ENCODE measurements around the gene CYSLTR2.

DNA sequence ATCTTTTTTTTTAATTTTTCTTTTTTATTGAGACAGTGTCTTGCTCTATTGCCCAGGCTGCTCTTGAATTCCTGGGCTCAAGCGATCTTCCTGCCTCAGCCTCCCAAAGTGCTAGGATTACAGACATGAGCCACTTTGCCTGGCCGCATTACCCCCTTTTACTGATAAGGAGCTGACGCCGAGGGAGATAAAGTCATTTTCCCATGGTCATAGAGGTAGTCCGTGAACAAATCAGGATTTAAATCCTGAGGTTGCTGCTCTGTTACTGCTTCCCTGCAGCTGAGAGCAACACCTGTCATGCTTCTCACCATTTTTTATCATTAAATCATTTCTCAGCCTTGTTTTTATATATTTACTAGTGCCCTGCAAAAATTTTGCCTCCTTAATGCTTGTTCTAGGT, 7.4 kb downstream of the CYSLTR2 start:
- TF ChIP-seq, protein P1, sequence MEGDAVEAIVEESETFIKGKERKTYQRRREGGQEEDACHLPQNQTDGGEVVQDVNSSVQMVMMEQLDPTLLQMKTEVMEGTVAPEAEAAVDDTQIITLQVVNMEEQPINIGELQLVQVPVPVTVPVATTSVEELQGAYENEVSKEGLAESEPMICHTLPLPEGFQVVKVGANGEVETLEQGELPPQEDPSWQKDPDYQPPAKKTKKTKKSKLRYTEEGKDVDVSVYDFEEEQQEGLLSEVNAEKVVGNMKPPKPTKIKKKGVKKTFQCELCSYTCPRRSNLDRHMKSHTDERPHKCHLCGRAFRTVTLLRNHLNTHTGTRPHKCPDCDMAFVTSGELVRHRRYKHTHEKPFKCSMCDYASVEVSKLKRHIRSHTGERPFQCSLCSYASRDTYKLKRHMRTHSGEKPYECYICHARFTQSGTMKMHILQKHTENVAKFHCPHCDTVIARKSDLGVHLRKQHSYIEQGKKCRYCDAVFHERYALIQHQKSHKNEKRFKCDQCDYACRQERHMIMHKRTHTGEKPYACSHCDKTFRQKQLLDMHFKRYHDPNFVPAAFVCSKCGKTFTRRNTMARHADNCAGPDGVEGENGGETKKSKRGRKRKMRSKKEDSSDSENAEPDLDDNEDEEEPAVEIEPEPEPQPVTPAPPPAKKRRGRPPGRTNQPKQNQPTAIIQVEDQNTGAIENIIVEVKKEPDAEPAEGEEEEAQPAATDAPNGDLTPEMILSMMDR (conservative IDR thresholded peaks at IDR 0.05 in 1 of 2, IDR thresholded peaks at IDR 0.05 in 1 of 2; ENCODE audit: low read depth in 1 of 2, low read length in 2 of 2): no peak
- no peak for TF ChIP-seq EZH2 (IDR thresholded peaks at IDR 0.05; ENCODE audit: low read length, missing control alignments)

Measured in fibroblast of lung (primary cell).